Suprapubic skin (tissue), 4 donors: Measurements from ENCODE around the gene ZNF562. TPM values are rescaled to one million over a fixed set of nuclear protein-coding genes. Genes with fewer than 3 reads are reported as not detected.
"Not testable (repeated sequence)": the region's sequence is repeated elsewhere in the genome, so short reads cannot be mapped to it uniquely, and the experiment has no call there.

Experiments used
- DNase-seq, 2 donors: peaks; one replicate each; pipeline ENCODE4 v3.0.0-alpha.2; 2019; ENCODE audit warnings: low spot score in 2 of 2
- H3K27ac ChIP-seq: fragments of 200-600 bp; sonication (generic); one replicate; pipeline ENCODE4 v1.5.1; 2019
- H3K27me3 ChIP-seq: fragments of 200-600 bp; sonication (generic); one replicate; pipeline ENCODE4 v1.5.1; 2019
- H3K36me3 ChIP-seq: fragments of 200-600 bp; sonication (generic); one replicate; pipeline ENCODE4 v1.5.1; 2019
- H3K4me1 ChIP-seq: fragments of 200-600 bp; sonication (generic); one replicate; pipeline ENCODE4 v1.5.1; 2019
- H3K4me3 ChIP-seq: fragments of 200-600 bp; sonication (generic); one replicate; pipeline ENCODE4 v1.5.1; 2019; ENCODE audit warnings: mild to moderate bottlenecking
- H3K9me3 ChIP-seq: fragments of 200-600 bp; sonication (generic); one replicate; pipeline ENCODE4 v1.5.1; 2019
- CTCF ChIP-seq, 2 donors: fragments of 200-600 bp in 1 of 2; fragments of 450-650 bp in 1 of 2; sonication (generic) in 1 of 2; IDR thresholded peaks; one replicate each; pipeline ENCODE4 v1.5.1; 2016 to 2019; ENCODE audit warnings: antibody characterized with exemption in 2 of 2, mild to moderate bottlenecking in 1 of 2, moderate library complexity in 1 of 2
- EP300 ChIP-seq: sonication (generic); formaldehyde crosslinking; IDR thresholded peaks from one replicate; pipeline ENCODE4 v1.6.1; 2017; ENCODE audit warnings: antibody characterized with exemption
- POLR2A ChIP-seq, 2 donors: fragments of 450-650 bp; IDR thresholded peaks; one replicate each; pipeline ENCODE4 v1.6.1; 2017; ENCODE audit warnings: antibody characterized with exemption in 2 of 2, mild to moderate bottlenecking in 2 of 2, moderate library complexity in 2 of 2
- POLR2AphosphoS5 ChIP-seq, 3 donors: sonication (generic); formaldehyde crosslinking; IDR thresholded peaks; one replicate each; pipeline ENCODE4 v1.6.1; 2017; ENCODE audit warnings: antibody characterized with exemption in 3 of 3
- WGBS: methylation state at CpG from one replicate; pipeline ENCODE4 v1.1.5; 2018; 5-methylcytosine and 5-hydroxymethylcytosine counted together
- total RNA-seq, 4 donors: library from RNA; depleted of rRNA; stranded (reverse); fragments of >200 nt; gene quantifications; one replicate each; pipeline ENCODE4 v1.1.0, GENCODE V29; 2016

The ZNF562 gene
- total RNA-seq, 4 donors from 2014 or later = 13.2 to 23.8 (median 18.4) TPM

GRCh38 chr19:9667898-9668297, 7.0 kb downstream of the ZNF562 start:
- Histone ChIP-seq H3K4me1 (no peaks in the 10 kb centered on the region), H3K9me3 (peaks cover 27% of the 10 kb centered on the region), H3K27ac (no peak overlapping the region), H3K27me3 (no peaks in the 10 kb centered on the region), H3K4me3 (no peak overlapping the region), H3K36me3 (peaks cover 41% of the 10 kb centered on the region)
- no peak for TF ChIP-seq EP300
- no peak for TF ChIP-seq POLR2AphosphoS5 (IDR thresholded peaks at IDR 0.05)
- TF ChIP-seq POLR2A (IDR thresholded peaks at IDR 0.05) = no peak
- TF ChIP-seq CTCF (IDR thresholded peaks at IDR 0.05) = no peak
- DNase-seq = peak in 1 of 2 donors; percentile 1
- 89% methylated on average over 3 of the region's 3 CpGs for WGBS

GRCh38 chr19:9658769-9659168, 16.1 kb downstream of the ZNF562 start:
- no peaks in the 10 kb centered on the region for H3K27me3 ChIP-seq
- H3K36me3 ChIP-seq = peaks cover 59% of the 10 kb centered on the region
- peaks cover 4% of the 10 kb centered on the region for H3K9me3 ChIP-seq
- H3K4me1 ChIP-seq = no peaks in the 10 kb centered on the region
- no peak for DNase-seq
- H3K27ac ChIP-seq = no peak overlapping the region
- no peak for TF ChIP-seq POLR2A (IDR thresholded peaks at IDR 0.05)
- WGBS = 100% methylated on average over 2 of the region's 2 CpGs
- H3K4me3 ChIP-seq = no peak overlapping the region

DNA sequence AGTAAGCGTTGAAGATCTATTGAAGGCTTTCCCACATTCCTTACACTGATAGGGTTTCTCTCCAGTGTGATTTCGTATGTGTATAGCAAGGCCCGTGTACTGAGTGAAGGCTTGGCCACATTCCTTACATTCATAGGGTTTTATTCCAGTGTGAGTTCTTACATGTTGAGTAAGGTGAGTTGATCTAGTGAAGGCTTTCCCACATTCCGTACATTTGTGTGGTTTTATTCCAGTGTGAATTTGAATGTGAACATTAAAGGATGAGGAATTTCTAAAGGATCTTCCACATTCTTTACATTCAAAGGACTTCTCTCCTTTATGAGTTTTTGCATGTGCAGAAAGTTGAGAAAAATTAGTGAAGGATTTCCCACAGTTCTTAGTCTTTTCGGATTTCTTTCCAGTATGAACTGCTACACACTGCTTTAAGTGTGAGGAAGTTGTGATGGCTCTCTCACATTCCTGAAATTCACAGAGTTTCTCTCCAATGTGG, 21.8 kb downstream of the ZNF562 start:
- H3K4me1 ChIP-seq, H3K4me3 ChIP-seq, H3K27me3 ChIP-seq, DNase-seq, H3K27ac ChIP-seq: not testable (repeated sequence)
- H3K9me3 ChIP-seq = peaks cover 20% of the 10 kb centered on the region
- WGBS = 98% methylated on average over 5 of the region's 5 CpGs
- peaks cover 92% of the 10 kb centered on the region for H3K36me3 ChIP-seq

- H3K36me3 ChIP-seq = peaks cover 82% of the 10 kb centered on the region
- H3K27ac ChIP-seq, DNase-seq, H3K4me1 ChIP-seq, H3K27me3 ChIP-seq, H3K4me3 ChIP-seq: not testable (repeated sequence)
- peaks cover 20% of the 10 kb centered on the region for H3K9me3 ChIP-seq
- WGBS = 98% methylated on average over 3 of the region's 3 CpGs
These were observed 23.4 kb downstream of the ZNF562 start for GRCh38 chr19:9651464-9651863.

GRCh38 chr19:9650345-9650744, 24.6 kb downstream of the ZNF562 start:
- Histone ChIP-seq H3K4me3 (no peak overlapping the region), H3K36me3 (peaks cover 78% of the 10 kb centered on the region), H3K27me3 (no peaks in the 10 kb centered on the region), H3K27ac (no peak overlapping the region), H3K4me1 (no peaks in the 10 kb centered on the region), H3K9me3 (peaks cover 20% of the 10 kb centered on the region)
- TF ChIP-seq POLR2AphosphoS5 (IDR thresholded peaks at IDR 0.05) = no peak
- TF ChIP-seq CTCF (IDR thresholded peaks at IDR 0.05) = no peak
- TF ChIP-seq POLR2A (IDR thresholded peaks at IDR 0.05) = no peak
- TF ChIP-seq EP300 = no peak
- 81% methylated on average over 5 of the region's 5 CpGs for WGBS
- no peak for DNase-seq

DNA sequence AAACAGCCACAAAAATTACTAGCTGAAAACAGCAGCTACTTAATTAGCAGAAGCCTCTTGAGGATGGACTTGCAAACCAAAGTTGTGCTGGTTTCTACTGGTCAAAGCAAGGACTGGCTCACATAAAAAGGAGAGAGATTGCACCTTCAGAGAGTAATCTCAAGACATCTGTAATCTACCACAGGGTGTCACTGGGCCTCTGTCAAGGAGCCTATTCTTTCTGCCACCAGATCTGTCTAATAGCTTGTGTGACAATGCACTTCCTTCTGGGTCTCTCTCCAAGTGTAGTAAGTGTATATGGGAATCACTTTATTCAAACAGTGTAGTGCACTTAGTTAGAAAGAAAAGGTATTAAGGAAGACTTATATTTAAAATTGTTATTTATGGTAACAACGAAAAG, 29.4 kb downstream of the ZNF562 start:
- Histone ChIP-seq H3K27me3 (no peaks in the 10 kb centered on the region), H3K27ac (no peak overlapping the region), H3K4me3 (no peak overlapping the region), H3K9me3 (no peaks in the 10 kb centered on the region), H3K4me1 (no peaks in the 10 kb centered on the region), H3K36me3 (peaks cover 51% of the 10 kb centered on the region)
- DNase-seq = no peak
- 91% methylated on average over 1 of the region's 1 CpG for WGBS
- TF ChIP-seq POLR2A (IDR thresholded peaks at IDR 0.05) = no peak
- no peak for TF ChIP-seq CTCF (IDR thresholded peaks at IDR 0.05)
- no peak for TF ChIP-seq EP300
- TF ChIP-seq POLR2AphosphoS5 (IDR thresholded peaks at IDR 0.05) = no peak

DNA sequence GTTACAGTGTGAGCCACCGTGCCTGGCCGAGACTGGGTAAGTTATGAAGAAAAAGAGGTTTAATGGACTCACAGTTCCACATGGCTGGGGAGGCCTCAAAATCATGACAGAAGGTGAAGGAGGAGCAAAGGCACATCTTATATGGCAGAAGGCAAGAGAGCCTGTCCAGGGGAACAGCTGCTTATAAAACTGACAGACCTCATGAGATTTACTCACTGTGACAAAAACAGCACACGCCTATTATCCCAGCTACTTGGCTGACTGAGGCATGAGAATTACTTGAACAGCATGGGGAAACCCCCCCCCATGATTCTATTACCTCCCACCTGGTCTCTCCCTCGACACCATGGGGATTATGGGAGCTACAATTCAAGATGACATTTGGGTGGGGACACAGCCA, 30.4 kb downstream of the ZNF562 start:
- Histone ChIP-seq H3K4me3 (no peak overlapping the region), H3K9me3 (no peaks in the 10 kb centered on the region), H3K4me1 (no peaks in the 10 kb centered on the region), H3K36me3 (peaks cover 50% of the 10 kb centered on the region), H3K27ac (no peak overlapping the region), H3K27me3 (no peaks in the 10 kb centered on the region)
- 75% methylated on average over 4 of the region's 4 CpGs for WGBS
- DNase-seq = no peak
- no peak for TF ChIP-seq CTCF (IDR thresholded peaks at IDR 0.05)
- TF ChIP-seq EP300 = no peak
